ENCODE data around the gene GLRX5. TPM values are rescaled to one million over a fixed set of nuclear protein-coding genes. Genes with fewer than 3 reads are reported as not detected.

The GLRX5 gene
- total and polyA plus RNA-seq, 11 donors = 60.8 to 113 (median 78.5) TPM

GRCh38 chr14:95496111-95496681, 38.7 kb upstream of the GLRX5 start:
- Histone ChIP-seq H3K4me1 (peaks cover 0 to 74% (median 49%) of the 10 kb centered on the region in 12 donors), H3K27me3 (no peaks in the 10 kb centered on the region), H3K9me3 (no peaks in the 10 kb centered on the region), H3K27ac (peak overlapping the region in 9 of 12 donors; percentile 16 to 83 (median 36)), H3K4me3 (no peak overlapping the region), H3K36me3 (peaks cover 0 to 15% (median 0%) of the 10 kb centered on the region in 9 donors)
- intact Hi-C loops (cut with DNase I) = loop anchor here in 1 of 10 donors (5.0 kb wide), 1 partner anchor 39 kb away; no protein-coding TSS in a partner anchor
- TF ChIP-seq CTCF (IDR thresholded peaks at IDR 0.05) = no peak
- no peak for TF ChIP-seq POLR2A (IDR thresholded peaks at IDR 0.05)
- ATAC-seq (no peak), DNase-seq (no peak)
- 47 to 67% (median 52%) methylated on average over 4 of the region's 4 CpGs for WGBS, 4 donors

GRCh38 chr14:95496690-95497259, 38.1 kb upstream of the GLRX5 start:
- Histone ChIP-seq H3K4me1 (peaks cover 0 to 77% (median 49%) of the 10 kb centered on the region in 12 donors), H3K36me3 (peaks cover 0 to 15% (median 0%) of the 10 kb centered on the region in 9 donors), H3K27me3 (no peaks in the 10 kb centered on the region), H3K9me3 (no peaks in the 10 kb centered on the region), H3K4me3 (no peak overlapping the region), H3K27ac (peak overlapping the region in 9 of 12 donors; percentile 16 to 83 (median 27))
- ATAC-seq (peak in 3 of 4 donors; percentile 51 to 72 (median 70)), DNase-seq (peak in 2 of 5 donors; percentile 41 to 63)
- intact Hi-C loops (cut with DNase I) = loop anchor here in 1 of 10 donors (5.0 kb wide), 1 partner anchor 39 kb away; no protein-coding TSS in a partner anchor
- TF ChIP-seq CTCF (IDR thresholded peaks at IDR 0.05) (no peak), POLR2A (IDR thresholded peaks at IDR 0.05) (no peak)
- 41 to 71% (median 53%) methylated on average over 4 of the region's 4 CpGs for WGBS, 4 donors

GRCh38 chr14:95497561-95498011, 37.3 kb upstream of the GLRX5 start:
- H3K36me3 ChIP-seq = peaks cover 0 to 15% (median 0%) of the 10 kb centered on the region in 9 donors
- 51 to 72% (median 61%) methylated on average over 9 of the region's 9 CpGs for WGBS, 4 donors
- intact Hi-C loops (cut with DNase I) = loop anchor here in 1 of 10 donors (5.0 kb wide), 1 partner anchor 40 kb away; no protein-coding TSS in a partner anchor
- H3K27me3 ChIP-seq = no peaks in the 10 kb centered on the region
- H3K27ac ChIP-seq = peak overlapping the region in 8 of 12 donors; percentile 6 to 83 (median 32)
- no peak for DNase-seq
- no peaks in the 10 kb centered on the region for H3K9me3 ChIP-seq
- peak in 1 of 4 donors; percentile 12 for ATAC-seq
- no peak overlapping the region for H3K4me3 ChIP-seq
- TF ChIP-seq CTCF (IDR thresholded peaks at IDR 0.05) = no peak
- TF ChIP-seq POLR2A (IDR thresholded peaks at IDR 0.05) = no peak
- peaks cover 0 to 85% (median 49%) of the 10 kb centered on the region in 12 donors for H3K4me1 ChIP-seq
